Endodermal cell (in vitro differentiated cells): ENCODE measurements around the gene HYCC1. TPM values are rescaled to one million over a fixed set of nuclear protein-coding genes. Genes with fewer than 3 reads are reported as not detected.
A peak's percentile ranks its signal among the peaks of the same experiment; 100 is the strongest.
"Not testable (repeated sequence)": the region's sequence is repeated elsewhere in the genome, so short reads cannot be mapped to it uniquely, and the experiment has no call there.

Source experiments
- DNase-seq: peaks from one replicate; pipeline ENCODE4 v3.0.0-alpha.2; 2017
- H3K27ac ChIP-seq: 2 replicates; pipeline ENCODE4 v1.5.1; 2013; ENCODE audit warnings: mild to moderate bottlenecking, low read depth, low read length, moderate library complexity
- H3K27me3 ChIP-seq: 2 replicates; pipeline ENCODE4 v1.6.1; 2013; ENCODE audit warnings: mild to moderate bottlenecking, low read length, moderate library complexity; ENCODE audit not compliant: insufficient read depth, control insufficient read depth, poor library complexity, severe bottlenecking
- H3K36me3 ChIP-seq: 2 replicates; pipeline ENCODE4 v1.7.0; 2013; ENCODE audit warnings: mild to moderate bottlenecking, low read length, moderate library complexity; ENCODE audit not compliant: control insufficient read depth, insufficient read depth
- H3K4me1 ChIP-seq: one replicate; pipeline ENCODE4 v1.7.0; 2013; ENCODE audit warnings: low read length; ENCODE audit not compliant: control insufficient read depth, insufficient read depth
- H3K4me3 ChIP-seq: 2 replicates; pipeline ENCODE4 v1.5.1; 2013; ENCODE audit warnings: mild to moderate bottlenecking, low read length, moderate library complexity
- H3K9ac ChIP-seq: 2 replicates; pipeline ENCODE4 v1.6.1; 2013; ENCODE audit warnings: mild to moderate bottlenecking, low read length, moderate library complexity; ENCODE audit not compliant: poor library complexity, severe bottlenecking; ENCODE audit errors: extremely low read depth
- H3K9me3 ChIP-seq: 2 replicates; pipeline ENCODE4 v1.6.1; 2013; ENCODE audit warnings: mild to moderate bottlenecking, low read length, moderate library complexity; ENCODE audit not compliant: control insufficient read depth
- H3K27ac Mint-ChIP-seq: 2 replicates; pipeline ENCODE4 v1.8.0; 2020; ENCODE audit warnings: mixed read lengths
- H3K27me3 Mint-ChIP-seq: 2 replicates; pipeline ENCODE4 v1.8.0; 2021; ENCODE audit warnings: mild to moderate bottlenecking, mixed read lengths; ENCODE audit not compliant: insufficient read depth
- H3K36me3 Mint-ChIP-seq: 2 replicates; pipeline ENCODE4 v1.8.0; 2020; ENCODE audit warnings: low read depth, mixed read lengths
- H3K4me1 Mint-ChIP-seq: 2 replicates; pipeline ENCODE4 v1.8.0; 2020; ENCODE audit warnings: mixed read lengths
- H3K4me3 Mint-ChIP-seq: 2 replicates; pipeline ENCODE4 v1.8.0; 2020; ENCODE audit warnings: mild to moderate bottlenecking, moderate library complexity, mixed read lengths
- H3K9me3 Mint-ChIP-seq: 2 replicates; pipeline ENCODE4 v1.8.0; 2020; ENCODE audit warnings: mild to moderate bottlenecking, mixed read lengths
- WGBS, 2 experiments: methylation state at CpG; one replicate each; pipeline versions ENCODE4 v1.1.5 to v1.1.7; 2013; ENCODE audit warnings: missing lambda C conversion rate in 2 of 2, mixed read lengths in 1 of 2; ENCODE audit not compliant: insufficient coverage in 1 of 2, insufficient read length in 1 of 2; 5-methylcytosine and 5-hydroxymethylcytosine counted together
- total RNA-seq, 2 donors: library from RNA; stranded (reverse); fragmentation: NEBNext Ultra II Directional in 1 of 2; extraction: Animal tissue kit (Norgen Biotek cat#: 25700) in 1 of 2; gene quantifications; 2 replicates in 1 of 2; 3 replicates in 1 of 2; pipeline ENCODE4 v1.2.1, GENCODE V29; 2021
- TF ChIP-seq, protein P1 (sequence below): fragments of 200-600 bp; sonication (generic); conservative IDR thresholded peaks from 2 replicates; pipeline ENCODE4 v1.5.0; 2021; ENCODE audit warnings: antibody characterized with exemption, mild to moderate bottlenecking

Gene HYCC1
- total RNA-seq, 2 donors from 2014 or later = 92.1 to 138 TPM

DNA sequence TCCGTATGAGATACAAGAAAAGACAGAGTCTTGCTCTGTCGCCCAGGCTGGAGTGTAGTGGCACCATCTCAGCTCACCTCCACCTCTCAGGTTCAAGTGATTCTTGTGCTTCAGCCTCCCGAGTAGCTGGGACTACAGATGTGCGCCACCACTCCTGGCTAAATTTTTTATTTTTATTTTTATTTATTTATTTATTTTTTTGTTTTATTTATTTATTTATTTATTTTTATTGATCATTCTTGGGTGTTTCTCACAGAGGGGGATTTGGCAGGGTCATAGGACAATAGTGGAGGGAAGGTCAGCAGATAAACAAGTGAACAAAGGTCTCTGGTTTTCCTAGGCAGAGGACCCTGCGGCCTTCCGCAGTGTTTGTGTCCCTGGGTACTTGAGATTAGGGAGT lies 31.2 kb upstream of the HYCC1 start:
- not testable (repeated sequence) for H3K27ac Mint-ChIP-seq, H3K4me1 ChIP-seq, H3K9ac ChIP-seq, H3K36me3 Mint-ChIP-seq, H3K4me3 ChIP-seq, H3K36me3 ChIP-seq, H3K4me3 Mint-ChIP-seq, H3K4me1 Mint-ChIP-seq, H3K27me3 ChIP-seq, DNase-seq, H3K27me3 Mint-ChIP-seq, H3K9me3 ChIP-seq, H3K27ac ChIP-seq
- 95 to 97% methylated on average over 2 of the region's 6 CpGs for WGBS, 2 experiments
- H3K9me3 Mint-ChIP-seq = peaks cover 32% of the 10 kb centered on the region

DNA sequence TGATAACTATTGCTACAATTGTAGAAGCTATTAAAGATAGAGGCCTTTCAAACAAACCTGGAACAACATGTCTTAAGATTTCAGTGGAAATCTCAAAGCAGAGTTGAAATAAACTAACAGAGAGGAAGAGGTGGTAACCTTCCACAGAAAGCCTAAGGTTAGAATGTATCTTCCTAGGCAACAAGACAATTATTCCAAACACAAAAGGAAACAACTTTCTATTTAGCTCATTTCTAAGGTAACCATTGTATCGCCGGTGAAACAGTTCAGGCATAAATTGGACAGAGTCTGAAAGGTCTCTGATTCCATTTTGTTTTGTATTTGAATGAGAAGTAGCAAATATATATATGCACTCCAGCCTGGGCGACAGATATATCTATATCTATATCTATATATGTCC lies 30.7 kb upstream of the HYCC1 start:
- H3K27me3 Mint-ChIP-seq = no peaks in the 10 kb centered on the region
- H3K27me3 ChIP-seq = no peaks in the 10 kb centered on the region
- H3K9me3 ChIP-seq = peaks cover 4% of the 10 kb centered on the region
- TF ChIP-seq, protein P1, sequence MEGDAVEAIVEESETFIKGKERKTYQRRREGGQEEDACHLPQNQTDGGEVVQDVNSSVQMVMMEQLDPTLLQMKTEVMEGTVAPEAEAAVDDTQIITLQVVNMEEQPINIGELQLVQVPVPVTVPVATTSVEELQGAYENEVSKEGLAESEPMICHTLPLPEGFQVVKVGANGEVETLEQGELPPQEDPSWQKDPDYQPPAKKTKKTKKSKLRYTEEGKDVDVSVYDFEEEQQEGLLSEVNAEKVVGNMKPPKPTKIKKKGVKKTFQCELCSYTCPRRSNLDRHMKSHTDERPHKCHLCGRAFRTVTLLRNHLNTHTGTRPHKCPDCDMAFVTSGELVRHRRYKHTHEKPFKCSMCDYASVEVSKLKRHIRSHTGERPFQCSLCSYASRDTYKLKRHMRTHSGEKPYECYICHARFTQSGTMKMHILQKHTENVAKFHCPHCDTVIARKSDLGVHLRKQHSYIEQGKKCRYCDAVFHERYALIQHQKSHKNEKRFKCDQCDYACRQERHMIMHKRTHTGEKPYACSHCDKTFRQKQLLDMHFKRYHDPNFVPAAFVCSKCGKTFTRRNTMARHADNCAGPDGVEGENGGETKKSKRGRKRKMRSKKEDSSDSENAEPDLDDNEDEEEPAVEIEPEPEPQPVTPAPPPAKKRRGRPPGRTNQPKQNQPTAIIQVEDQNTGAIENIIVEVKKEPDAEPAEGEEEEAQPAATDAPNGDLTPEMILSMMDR = no peak
- peaks cover 34% of the 10 kb centered on the region for H3K9me3 Mint-ChIP-seq
- no peaks in the 10 kb centered on the region for H3K4me1 Mint-ChIP-seq
- no peak for DNase-seq
- H3K36me3 ChIP-seq = no peaks in the 10 kb centered on the region
- no peaks in the 10 kb centered on the region for H3K36me3 Mint-ChIP-seq
- H3K4me1 ChIP-seq = no peaks in the 10 kb centered on the region
- H3K27ac Mint-ChIP-seq = no peak overlapping the region
- H3K4me3 Mint-ChIP-seq = no peak overlapping the region
- H3K27ac ChIP-seq = no peak overlapping the region
- no peak overlapping the region for H3K9ac ChIP-seq
- H3K4me3 ChIP-seq = no peak overlapping the region
- WGBS, 2 experiments = 96% methylated on average over 2 of the region's 3 CpGs; no CpG with 5 or more reads in 1 of the 2 experiments

DNA sequence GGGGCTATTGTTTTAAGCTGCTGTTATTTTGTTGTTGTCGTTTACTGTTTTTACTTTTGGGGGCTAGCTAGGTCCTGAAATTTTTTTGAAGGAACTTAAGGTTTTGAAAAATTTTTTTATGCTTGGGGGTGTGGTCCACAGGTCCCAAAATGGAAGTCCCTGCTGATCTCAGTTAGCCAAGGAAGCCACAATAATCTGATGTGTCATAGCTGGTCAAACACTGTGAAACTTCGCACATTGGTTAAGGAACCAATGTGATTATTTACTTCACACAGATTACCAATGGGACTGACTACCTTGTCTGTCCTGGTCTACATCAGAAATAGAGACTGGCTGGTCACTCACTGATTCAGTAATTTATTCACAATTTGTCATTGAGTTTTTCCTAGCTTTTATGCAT lies 29.5 kb upstream of the HYCC1 start:
- Histone ChIP-seq H3K9me3 (peaks cover 4% of the 10 kb centered on the region), H3K4me3 (no peak overlapping the region), H3K27me3 (no peaks in the 10 kb centered on the region), H3K4me1 (no peaks in the 10 kb centered on the region), H3K27ac (no peak overlapping the region), H3K36me3 (no peaks in the 10 kb centered on the region), H3K9ac (no peak overlapping the region)
- Mint-ChIP-seq H3K4me3 (no peak overlapping the region), H3K36me3 (no peaks in the 10 kb centered on the region), H3K27ac (no peak overlapping the region), H3K27me3 (no peaks in the 10 kb centered on the region), H3K9me3 (peaks cover 34% of the 10 kb centered on the region), H3K4me1 (no peaks in the 10 kb centered on the region)
- TF ChIP-seq, protein P1 = no peak
- WGBS, 2 experiments = 92 to 97% methylated on average over 1 to 2 of the region's 2 CpGs
- no peak for DNase-seq

DNA sequence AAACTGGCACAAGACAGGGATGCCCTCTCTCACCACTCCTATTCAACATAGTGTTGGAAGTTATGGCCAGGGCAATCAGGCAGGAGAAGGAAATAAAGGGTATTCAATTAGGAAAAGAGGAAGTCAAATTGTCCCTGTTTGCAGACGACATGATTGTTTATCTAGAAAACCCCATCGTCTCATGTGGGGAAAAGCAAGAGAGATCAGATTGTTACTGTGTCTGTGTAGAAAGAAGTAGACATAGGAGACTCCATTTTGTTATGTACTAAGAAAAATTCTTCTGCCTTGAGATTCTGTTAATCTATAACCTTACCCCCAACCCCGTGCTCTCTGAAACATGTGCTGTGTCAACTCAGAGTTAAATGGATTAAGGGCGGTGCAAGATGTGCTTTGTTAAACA lies 25.7 kb upstream of the HYCC1 start:
- DNase-seq, H3K27me3 Mint-ChIP-seq, H3K36me3 ChIP-seq, H3K27ac Mint-ChIP-seq, H3K9ac ChIP-seq, H3K4me3 ChIP-seq, H3K4me3 Mint-ChIP-seq, H3K27ac ChIP-seq, H3K9me3 ChIP-seq, H3K4me1 Mint-ChIP-seq, H3K4me1 ChIP-seq, H3K27me3 ChIP-seq, H3K36me3 Mint-ChIP-seq: not testable (repeated sequence)
- peaks cover 24% of the 10 kb centered on the region for H3K9me3 Mint-ChIP-seq
- WGBS, 2 experiments = 83 to 100% methylated on average over 1 to 2 of the region's 4 CpGs

DNA sequence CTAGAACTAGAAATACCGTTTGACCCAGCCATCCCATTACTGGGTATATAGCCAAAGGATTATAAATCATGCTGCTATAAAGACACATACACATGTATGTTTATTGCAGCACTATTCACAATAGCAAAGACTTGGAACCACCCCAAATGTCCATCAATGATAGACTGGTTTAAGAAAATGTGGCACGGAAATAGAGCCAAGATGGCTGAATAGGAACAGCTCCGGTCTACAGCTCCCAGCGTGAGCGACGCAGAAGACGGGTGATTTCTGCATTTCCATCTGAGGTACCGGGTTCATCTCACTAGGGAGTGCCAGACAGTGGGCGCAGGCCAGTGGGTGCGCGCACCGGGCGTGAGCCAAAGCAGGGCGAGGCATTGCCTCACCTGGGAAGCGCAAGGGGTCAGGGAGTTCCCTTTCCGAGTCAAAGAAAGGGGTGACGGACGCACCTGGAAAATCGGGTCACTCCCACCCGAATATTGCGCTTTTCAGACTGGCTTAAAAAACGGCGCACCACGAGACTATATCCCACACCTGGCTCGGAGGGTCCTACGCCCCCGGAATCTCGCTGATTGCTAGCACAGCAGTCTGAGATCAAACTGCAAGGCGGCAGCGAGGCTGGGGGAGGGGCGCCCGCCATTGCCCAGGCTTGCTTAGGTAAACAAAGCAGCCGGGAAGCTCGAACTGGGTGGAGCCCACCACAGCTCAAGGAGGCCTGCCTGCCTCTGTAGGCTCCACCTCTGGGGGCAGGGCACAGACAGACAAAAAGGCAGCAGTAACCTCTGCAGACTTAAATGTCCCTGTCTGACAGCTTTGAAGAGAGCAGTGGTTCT lies 21.8 kb upstream of the HYCC1 start:
- H3K36me3 Mint-ChIP-seq, H3K27ac ChIP-seq, H3K27ac Mint-ChIP-seq, H3K36me3 ChIP-seq, H3K4me1 ChIP-seq, H3K27me3 Mint-ChIP-seq, DNase-seq, H3K4me3 ChIP-seq, H3K9ac ChIP-seq, H3K4me1 Mint-ChIP-seq, H3K27me3 ChIP-seq, H3K9me3 ChIP-seq: not testable (repeated sequence)
- H3K9me3 Mint-ChIP-seq = peaks cover 29% of the 10 kb centered on the region
- peak overlapping the region; percentile 31 for H3K4me3 Mint-ChIP-seq
- WGBS, 2 experiments = 81% methylated on average over 26 of the region's 34 CpGs; no CpG with 5 or more reads in 1 of the 2 experiments
